Retina (tissue), 1 donor: Measurements from ENCODE around the gene THY1.
A peak's percentile ranks its signal among the peaks of the same experiment; 100 is the strongest.
"Not testable (repeated sequence)": the region's sequence is repeated elsewhere in the genome, so short reads cannot be mapped to it uniquely, and the experiment has no call there.

ENCODE experiments used
- DNase-seq: peaks from one replicate; pipeline ENCODE4 v3.0.0-alpha.2; 2016

The THY1 gene

GRCh38 chr11:119422809-119423508, at the start of gene THY1:
TSS of gene THY1 (minus strand) at chr11:119423172. CDS start at chr11:119420905, 2,267 bp downstream.
- DNase-seq = peak; percentile 71

- DNase-seq = no peak
Observed at GRCh38 chr11:119472186-119472855, 49.3 kb upstream of the THY1 start.

GRCh38 chr11:119471329-119471728, 48.4 kb upstream of the THY1 start:
- no peak for DNase-seq

- DNase-seq = no peak
Observed at GRCh38 chr11:119470317-119471291, 47.6 kb upstream of the THY1 start.

- DNase-seq = no peak
Observed at GRCh38 chr11:119469506-119469905, 46.5 kb upstream of the THY1 start.

- DNase-seq = no peak
Observed at GRCh38 chr11:119468511-119468910, 45.5 kb upstream of the THY1 start.

- DNase-seq = no peak
Observed at GRCh38 chr11:119461229-119461963, 38.4 kb upstream of the THY1 start.

GRCh38 chr11:119460582-119460981, 37.6 kb upstream of the THY1 start:
- no peak for DNase-seq

- no peak for DNase-seq
Observed at GRCh38 chr11:119460097-119460496, 37.1 kb upstream of the THY1 start.

- no peak for DNase-seq
Observed at GRCh38 chr11:119459293-119459976, 36.5 kb upstream of the THY1 start.

GRCh38 chr11:119455708-119456107, 32.7 kb upstream of the THY1 start:
- DNase-seq = not testable (repeated sequence)

GRCh38 chr11:119455241-119455640, 32.3 kb upstream of the THY1 start:
- DNase-seq = not testable (repeated sequence)

GRCh38 chr11:119453881-119454280, 30.9 kb upstream of the THY1 start:
- DNase-seq = no peak

GRCh38 chr11:119450590-119451326, 27.8 kb upstream of the THY1 start:
- no peak for DNase-seq

- DNase-seq = no peak
Observed at GRCh38 chr11:119449498-119449897, 26.5 kb upstream of the THY1 start.

GRCh38 chr11:119448380-119448779, 25.4 kb upstream of the THY1 start:
- no peak for DNase-seq

GRCh38 chr11:119447664-119448242, 24.8 kb upstream of the THY1 start:
- DNase-seq = no peak

- DNase-seq = no peak
Observed at GRCh38 chr11:119446871-119447663, 24.1 kb upstream of the THY1 start.

GRCh38 chr11:119446434-119446833, 23.5 kb upstream of the THY1 start:
- DNase-seq = no peak

- DNase-seq = no peak
Observed at GRCh38 chr11:119445850-119446249, 22.9 kb upstream of the THY1 start.
